GM21360 (cell line): ENCODE measurements around the gene CFAP410.
"Not testable (repeated sequence)": the region's sequence is repeated elsewhere in the genome, so short reads cannot be mapped to it uniquely, and the experiment has no call there.

Experiments
- ATAC-seq: cut with Tn5 transposase; IDR thresholded peaks from one replicate; pipeline ENCODE4 v1.9.1; 2021; ENCODE audit warnings: mild to moderate bottlenecking, moderate library complexity; ENCODE audit not compliant: unreplicated experiment

The CFAP410 gene

GRCh38 chr21:44351535-44352252, 12.5 kb upstream of the CFAP410 start:
- ATAC-seq, result no peak

- no peak for ATAC-seq
Measured at GRCh38 chr21:44350773-44351481, 11.7 kb upstream of the CFAP410 start.

DNA sequence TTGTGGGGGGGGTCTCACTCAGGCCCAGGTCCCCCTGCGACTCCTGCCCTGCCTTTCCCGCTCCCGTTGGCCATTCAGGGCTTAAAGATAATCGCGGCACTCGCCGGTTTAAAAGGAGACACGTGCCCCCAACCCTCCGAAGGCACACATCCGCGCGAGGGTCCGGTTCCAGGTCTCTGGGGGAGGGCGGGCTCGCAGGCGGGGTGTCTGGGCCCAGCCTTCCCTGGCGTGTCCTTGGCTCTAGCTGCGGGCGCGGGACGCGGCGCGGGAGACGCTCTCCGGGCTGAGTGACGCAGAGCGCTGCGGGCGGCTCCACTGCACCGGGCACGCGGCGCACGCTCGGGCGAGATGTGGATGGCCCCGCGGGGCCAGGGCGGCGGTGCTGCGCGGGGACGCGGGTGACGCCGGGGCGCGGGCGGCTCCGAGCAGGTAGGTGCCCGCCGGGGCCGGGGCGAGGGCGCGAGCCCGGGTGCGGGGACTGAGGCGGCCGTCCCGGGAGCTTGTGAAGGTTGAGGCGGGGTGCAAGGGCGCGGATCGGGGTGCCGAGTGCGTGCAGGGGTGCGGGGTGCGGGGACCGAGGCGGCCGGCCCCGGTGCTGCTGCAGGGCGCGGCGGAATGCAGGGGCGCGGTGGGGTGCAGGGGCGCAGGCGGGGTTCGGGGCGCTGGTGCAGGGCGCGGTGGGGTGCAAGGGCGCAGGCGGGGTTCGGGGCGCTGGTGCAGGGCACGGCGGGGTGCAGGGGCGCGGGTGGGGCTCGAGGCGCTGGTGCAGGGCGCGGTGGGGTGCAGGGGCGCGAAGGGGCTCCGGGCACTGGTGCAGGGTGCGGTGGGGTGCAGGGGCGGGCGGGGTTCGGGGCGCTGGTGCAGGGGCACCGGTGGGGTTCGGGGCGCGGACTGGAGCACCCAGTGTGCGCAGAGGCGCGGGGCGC, 10.9 kb upstream of the CFAP410 start:
- no peak for ATAC-seq

- no peak for ATAC-seq
Measured at GRCh38 chr21:44349416-44349846, 10.2 kb upstream of the CFAP410 start.

DNA sequence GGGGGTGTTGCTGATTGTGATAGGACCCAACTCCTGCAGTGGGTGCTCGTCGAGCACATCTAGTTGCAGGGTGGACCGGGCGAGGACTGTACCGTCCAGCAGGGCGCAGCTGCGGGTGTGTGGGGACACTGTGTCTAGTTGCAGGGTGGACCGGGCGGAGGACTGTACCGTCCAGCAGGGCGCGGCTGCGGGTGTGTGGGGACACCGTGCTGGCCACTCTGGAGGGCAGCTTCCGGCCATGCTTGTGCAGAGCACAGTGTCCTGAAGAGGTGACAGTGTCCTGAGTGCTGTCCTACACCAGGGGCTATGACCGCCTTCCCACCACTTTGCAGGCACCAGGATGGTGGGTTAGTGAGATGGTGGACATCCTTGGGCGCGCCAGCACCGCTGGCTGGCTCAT, 9.7 kb upstream of the CFAP410 start:
- no peak for ATAC-seq

DNA sequence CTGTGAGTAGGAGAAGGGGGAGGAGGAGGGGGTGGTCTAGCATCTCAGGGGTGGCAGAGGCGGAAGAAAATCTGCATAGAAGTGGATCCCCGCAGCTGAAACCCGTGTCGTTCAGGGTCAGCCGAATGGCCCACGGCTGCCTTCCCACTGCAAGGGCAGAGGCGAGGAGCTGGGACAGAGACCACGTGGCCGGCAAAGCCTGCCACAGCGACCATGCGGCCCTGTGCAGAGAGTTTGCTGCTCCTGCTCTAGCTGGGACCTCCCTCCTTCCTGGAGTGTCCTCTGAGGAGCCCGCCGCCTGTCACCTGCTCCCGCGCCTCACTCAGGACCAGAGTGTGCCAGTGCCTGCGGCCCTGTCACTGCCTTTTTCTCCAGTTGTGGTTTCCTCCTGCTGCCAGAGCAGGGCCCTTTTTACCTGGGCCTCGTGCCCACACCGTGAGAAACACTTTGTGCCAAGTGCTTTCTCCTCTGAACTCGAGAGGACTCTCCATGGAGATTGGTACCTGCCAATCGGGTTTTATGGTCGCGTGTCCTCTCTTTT, 8.8 kb upstream of the CFAP410 start:
- ATAC-seq, result no peak

DNA sequence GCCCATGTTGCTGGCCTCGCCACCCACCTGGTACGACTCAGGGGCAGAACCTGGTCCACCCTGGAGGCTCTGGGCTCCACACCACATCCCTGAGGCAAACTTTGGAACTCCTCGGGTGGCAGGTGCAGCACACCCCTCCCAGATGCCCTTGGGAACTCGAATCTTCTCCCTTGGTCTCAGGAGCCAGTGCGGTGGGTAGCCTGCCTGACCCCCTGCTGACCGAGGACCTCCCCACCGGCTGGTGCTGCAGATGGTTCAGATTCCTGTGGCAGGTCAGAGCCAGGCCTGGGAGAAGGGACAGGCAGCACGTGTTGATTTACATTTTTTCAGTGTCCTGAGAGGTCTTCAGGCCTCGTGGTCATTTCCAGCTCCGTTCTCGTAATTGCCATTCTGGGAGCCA, 6.3 kb upstream of the CFAP410 start:
- no peak for ATAC-seq

- no peak for ATAC-seq
Measured at GRCh38 chr21:44344541-44345183, 5.5 kb upstream of the CFAP410 start.

GRCh38 chr21:44342981-44343380, 3.8 kb upstream of the CFAP410 start:
- ATAC-seq, result not testable (repeated sequence)

GRCh38 chr21:44341726-44342458, 2.7 kb upstream of the CFAP410 start:
- not testable (repeated sequence) for ATAC-seq

- ATAC-seq, result no peak
Measured at GRCh38 chr21:44337941-44338895, 972 bp downstream of the CFAP410 start.

- no peak for ATAC-seq
Measured at GRCh38 chr21:44337449-44337848, 1.7 kb downstream of the CFAP410 start.

- ATAC-seq, result no peak
Measured at GRCh38 chr21:44335266-44336059, 3.7 kb downstream of the CFAP410 start.

- ATAC-seq, result no peak
Measured at GRCh38 chr21:44334329-44335030, 4.7 kb downstream of the CFAP410 start.

DNA sequence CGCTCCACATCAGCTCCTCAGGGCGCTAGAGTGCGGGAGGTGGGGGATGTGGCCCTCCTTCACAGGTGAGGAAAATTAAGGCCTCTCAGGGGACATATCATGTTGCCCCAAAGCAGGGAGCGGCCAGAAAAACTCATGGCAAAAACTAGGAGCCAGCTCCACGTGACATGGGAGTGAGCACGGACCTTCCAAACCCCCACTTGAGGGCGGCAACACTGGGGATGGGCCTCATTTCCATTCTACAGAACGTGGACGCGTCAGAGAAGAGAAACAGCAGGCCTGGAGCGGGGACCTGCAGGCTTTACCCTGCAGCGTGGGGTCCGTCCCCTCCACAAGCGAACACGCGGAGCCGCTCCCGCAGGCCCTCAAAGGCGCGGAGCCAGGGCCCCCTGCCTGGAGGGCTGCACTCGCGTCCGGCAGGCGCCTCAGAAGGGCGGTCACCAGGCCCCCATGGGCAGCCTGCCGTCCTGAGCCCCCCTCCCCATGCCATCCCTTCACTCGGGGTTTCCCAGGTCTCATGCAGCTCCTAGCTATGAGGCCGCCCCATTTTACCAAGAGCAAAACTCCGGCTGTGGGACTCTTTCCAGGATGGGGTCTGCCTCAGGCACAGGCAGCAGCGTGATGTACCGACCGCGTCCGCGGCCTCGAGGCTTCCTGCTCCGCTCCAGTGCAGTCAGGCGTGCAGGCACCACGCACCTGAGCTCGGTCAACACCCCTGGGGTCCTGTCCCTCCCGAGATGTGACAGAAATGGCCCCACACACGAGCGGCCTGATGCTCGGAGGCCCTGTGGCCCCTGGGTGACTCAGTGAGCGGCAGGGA, 5.5 kb downstream of the CFAP410 start:
- no peak for ATAC-seq

- no peak for ATAC-seq
Measured at GRCh38 chr21:44332965-44333364, 6.2 kb downstream of the CFAP410 start.

DNA sequence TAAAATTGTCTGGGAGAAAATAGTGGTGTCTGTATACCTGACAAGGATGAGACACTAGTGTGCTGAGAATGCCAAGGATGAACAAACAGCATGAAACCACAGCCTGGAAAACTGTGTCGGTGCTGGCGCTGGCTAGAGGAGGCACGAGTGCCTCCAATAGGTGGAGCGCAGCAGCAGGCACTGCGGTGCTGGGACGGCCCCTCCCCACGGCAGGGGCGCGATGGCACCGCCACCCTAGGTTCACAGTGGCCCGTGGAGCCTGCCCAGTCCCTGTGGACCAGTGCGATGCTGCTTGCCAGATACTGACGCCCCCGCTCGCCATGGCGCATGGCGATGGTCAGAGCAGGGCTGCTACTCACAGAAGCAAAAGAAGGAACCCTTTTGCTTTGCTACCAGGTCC, 6.8 kb downstream of the CFAP410 start:
- no peak for ATAC-seq
